ENCODE measurements around the gene PCED1B.
A peak's percentile ranks its signal among the peaks of the same experiment; 100 is the strongest.
"Not testable (repeated sequence)": the region's sequence is repeated elsewhere in the genome, so short reads cannot be mapped to it uniquely, and the experiment has no call there.

The PCED1B gene

GRCh38 chr12:47095446-47096236 lies 16.2 kb downstream of the PCED1B start:
- DNase-seq: no peak

GRCh38 chr12:47097276-47097896 lies 18.0 kb downstream of the PCED1B start:
- DNase-seq: no peak

- no peak for DNase-seq
Measured at GRCh38 chr12:47098099-47098498, 18.7 kb downstream of the PCED1B start.

GRCh38 chr12:47099610-47100009 lies 20.2 kb downstream of the PCED1B start:
- no peak for DNase-seq

- no peak for DNase-seq
Measured at GRCh38 chr12:47100160-47100559, 20.7 kb downstream of the PCED1B start.

- no peak for DNase-seq
Measured at GRCh38 chr12:47102406-47102805, 23.0 kb downstream of the PCED1B start.

GRCh38 chr12:47102845-47103651 lies 23.6 kb downstream of the PCED1B start:
- DNase-seq: no peak

GRCh38 chr12:47105914-47106674 lies 26.7 kb downstream of the PCED1B start:
- DNase-seq: peak; percentile 67

GRCh38 chr12:47107446-47107845 lies 28.0 kb downstream of the PCED1B start:
- DNase-seq: no peak

- peak; percentile 37 for DNase-seq
Measured at GRCh38 chr12:47107926-47108325, 28.5 kb downstream of the PCED1B start.

- no peak for DNase-seq
Measured at GRCh38 chr12:47110011-47110541, 30.7 kb downstream of the PCED1B start.

GRCh38 chr12:47110718-47111391 lies 31.4 kb downstream of the PCED1B start:
- no peak for DNase-seq

GRCh38 chr12:47111392-47111778 lies 32.0 kb downstream of the PCED1B start:
- DNase-seq: no peak

- DNase-seq: no peak
Measured at GRCh38 chr12:47111854-47112253, 32.4 kb downstream of the PCED1B start.

- no peak for DNase-seq
Measured at GRCh38 chr12:47112679-47113078, 33.3 kb downstream of the PCED1B start.

- DNase-seq: no peak
Measured at GRCh38 chr12:47114481-47114892, 35.1 kb downstream of the PCED1B start.

- not testable (repeated sequence) for DNase-seq
Measured at GRCh38 chr12:47117305-47117704, 37.9 kb downstream of the PCED1B start.

GRCh38 chr12:47120736-47121135 lies 41.3 kb downstream of the PCED1B start:
- DNase-seq: no peak

- DNase-seq: no peak
Measured at GRCh38 chr12:47121146-47121545, 41.7 kb downstream of the PCED1B start.

- no peak for DNase-seq
Measured at GRCh38 chr12:47122602-47123001, 43.2 kb downstream of the PCED1B start.

- no peak for DNase-seq
Measured at GRCh38 chr12:47123730-47124129, 44.3 kb downstream of the PCED1B start.

- DNase-seq: no peak
Measured at GRCh38 chr12:47124451-47124850, 45.0 kb downstream of the PCED1B start.

Measured in DMS153 (cell line).